K562 (cell line): Measurements from ENCODE around the gene TBC1D32. TPM values are rescaled to one million over a fixed set of nuclear protein-coding genes. Genes with fewer than 3 reads are reported as not detected.

Experiments
- ATAC-seq: fragments of 200-7000 bp; cut with Tn5 transposase; 3 replicates; pipeline ENCODE4 v1.9.1; 2020; ENCODE audit warnings: moderate library complexity
- BruUV-seq: library from RNA; stranded (reverse); fragments of 400-500 nt; replicated peaks from 2 replicates; lab custom pipeline; 2021; lab: Mats Ljungman, UMichigan
- CTCF ChIA-PET: fragments of 300-600 bp; formaldehyde crosslinking; extraction: SDS; loops from one replicate; lab custom pipeline; 2021; ENCODE audit warnings: low intra/inter-chr PET ratio; lab: Yijun Ruan, JAX
- POLR2A ChIA-PET: fragments of 300-600, 350-650 bp; sonication (Branson Sonifier 250); formaldehyde crosslinking; extraction: SDS; loops from one replicate; lab custom pipeline; 2021; ENCODE audit warnings: antibody characterized with exemption, inconsistent platforms; lab: Yijun Ruan, JAX
- DNase-seq, 4 experiments: peaks; one replicate each; pipeline versions ENCODE4 v3.0.0 to v3.0.0-alpha.2; 2011 to 2018; ENCODE audit warnings: low spot score in 3 of 4, mixed read lengths in 3 of 4; ENCODE audit errors: extremely low read depth in 1 of 4
- FAIRE-seq: peaks from 2 replicates; lab custom pipeline; 2011; peaks lifted over from hg19 to GRCh38; lab: Jason Lieb, UNC
- H2AFZ ChIP-seq: 2 replicates; pipeline ENCODE4 v1.6.0; 2011; ENCODE audit warnings: low read depth, low read length, control low read depth, inconsistent platforms
- H3K27ac ChIP-seq: fragments of 200-600 bp; 3 replicates; pipeline ENCODE4 v1.8.0; 2011; ENCODE audit warnings: low read depth, mild to moderate bottlenecking, control low read depth, inconsistent platforms, low read length, moderate library complexity, mixed read lengths; ENCODE audit errors: extremely low read depth
- H3K27me3 ChIP-seq, 2 experiments: fragments of 300-600 bp in 1 of 2; 2 replicates in 1 of 2; 3 replicates in 1 of 2; pipeline versions ENCODE4 v1.6.0 to v1.8.0; 2011; ENCODE audit warnings: inconsistent platforms in 2 of 2, low read length in 2 of 2, mild to moderate bottlenecking in 1 of 2, mixed read lengths in 1 of 2, moderate library complexity in 1 of 2; ENCODE audit not compliant: control insufficient read depth in 2 of 2, insufficient read depth in 2 of 2
- H3K36me3 ChIP-seq: fragments of 300-600 bp; 3 replicates; pipeline ENCODE4 v1.8.0; 2011; ENCODE audit warnings: mild to moderate bottlenecking, low read length, inconsistent platforms; ENCODE audit not compliant: control insufficient read depth, insufficient read depth
- H3K4me1 ChIP-seq, 2 experiments: fragments of 200-600 bp in 1 of 2; replicated peaks in 1 of 2; 2 replicates in 1 of 2; 3 replicates in 1 of 2; pipeline versions ENCODE4 v1.5.1 to v1.8.0; 2011; ENCODE audit warnings: inconsistent platforms in 2 of 2, low read length in 2 of 2, mild to moderate bottlenecking in 1 of 2, mixed read lengths in 1 of 2, moderate library complexity in 1 of 2; ENCODE audit not compliant: control insufficient read depth in 2 of 2, insufficient read depth in 2 of 2
- H3K4me2 ChIP-seq: 2 replicates; pipeline ENCODE4 v1.6.1; 2011; ENCODE audit warnings: low read length, control low read depth, inconsistent platforms, mixed read lengths; ENCODE audit not compliant: insufficient read depth
- H3K4me3 ChIP-seq: fragments of 200-600 bp; sonication (generic), shearing (Covaris generic); 2 replicates; pipeline ENCODE4 v1.5.1; 2016; ENCODE audit warnings: control low read depth, inconsistent platforms
- H3K79me2 ChIP-seq: fragments of 200-600 bp; 3 replicates; pipeline ENCODE4 v1.8.0; 2011; ENCODE audit warnings: low read length, inconsistent platforms; ENCODE audit not compliant: control insufficient read depth, insufficient read depth
- H3K9ac ChIP-seq, 2 experiments: 2 replicates each; pipeline versions ENCODE4 v1.6.0 to v1.6.1; 2011; ENCODE audit warnings: low read depth in 2 of 2, low read length in 2 of 2, control low read depth in 1 of 2, inconsistent platforms in 1 of 2, mild to moderate bottlenecking in 1 of 2, mixed read lengths in 1 of 2; ENCODE audit not compliant: insufficient read depth in 1 of 2
- H3K9me1 ChIP-seq: one replicate; pipeline ENCODE4 v1.6.0; 2011; ENCODE audit warnings: inconsistent platforms, mild to moderate bottlenecking, low read length, moderate library complexity; ENCODE audit not compliant: control insufficient read depth, insufficient read depth
- H3K9me3 ChIP-seq: replicated peaks from 2 replicates; pipeline ENCODE4 v1.5.1; 2011; ENCODE audit warnings: low read depth, low read length, inconsistent platforms; ENCODE audit not compliant: control insufficient read depth, insufficient read depth
- H4K20me1 ChIP-seq: replicated peaks from 2 replicates; pipeline ENCODE4 v1.6.1; 2011; ENCODE audit warnings: low read length, inconsistent platforms, mixed read lengths; ENCODE audit not compliant: control insufficient read depth, insufficient read depth
- CTCF ChIP-seq, 3 experiments: IDR thresholded peaks in 2 of 3; conservative IDR thresholded peaks in 1 of 3; 2 replicates each; pipeline ENCODE4 v1.5.1; 2011 to 2012; ENCODE audit warnings: low read length in 3 of 3, mild to moderate bottlenecking in 3 of 3, control low read depth in 2 of 3, improper control_type of control experiment in 1 of 3, inconsistent platforms in 1 of 3, low read depth in 1 of 3, mixed read lengths in 1 of 3, moderate library complexity in 1 of 3; ENCODE audit not compliant: insufficient read depth in 2 of 3
- DEAF1 ChIP-seq: fragments of 450-650 bp; formaldehyde crosslinking; IDR thresholded peaks from 2 replicates; pipeline ENCODE4 v1.4.0; 2020; ENCODE audit warnings: mild to moderate bottlenecking, moderate library complexity
- NR2C1 ChIP-seq, 2 experiments: fragments of 450-650 bp; IDR thresholded peaks; 2 replicates each; pipeline ENCODE4 v1.6.1; 2017; ENCODE audit warnings: mild to moderate bottlenecking in 2 of 2, antibody characterized with exemption in 1 of 2, inconsistent platforms in 1 of 2, missing compliant biosample characterization in 1 of 2, missing genetic modification characterization in 1 of 2
- RAD21 ChIP-seq, 2 experiments: fragments of 250-450 bp in 1 of 2; fragments of 450-650 bp in 1 of 2; sonication (Bioruptor Pico) in 1 of 2; formaldehyde crosslinking in 1 of 2; IDR thresholded peaks in 1 of 2; conservative IDR thresholded peaks in 1 of 2; 2 replicates each; pipeline versions ENCODE4 v1.4.0 to v1.8.0; 2020 to 2022; ENCODE audit warnings: mild to moderate bottlenecking in 2 of 2, moderate library complexity in 1 of 2
- REST ChIP-seq, 2 experiments: fragments of 450-650 bp; formaldehyde crosslinking in 1 of 2; IDR thresholded peaks; 2 replicates each; pipeline versions ENCODE4 v1.4.0 to v1.6.1; 2014 to 2020; ENCODE audit warnings: mild to moderate bottlenecking in 2 of 2, borderline replicate concordance in 1 of 2, low read depth in 1 of 2
- SMC3 ChIP-seq: conservative IDR thresholded peaks from 2 replicates; pipeline ENCODE4 v1.6.1; 2011; ENCODE audit warnings: low read depth, low read length, improper control_type of control experiment; ENCODE audit not compliant: insufficient read depth
- TCFL5 ChIP-seq: fragments of 250-450 bp; sonication (Bioruptor Pico); conservative IDR thresholded peaks from 2 replicates; pipeline ENCODE4 v1.6.1; 2021; ENCODE audit warnings: mild to moderate bottlenecking, moderate library complexity, matching md5 sums
- ZNF551 ChIP-seq: fragments of 250-450 bp; sonication (Bioruptor Pico); IDR thresholded peaks from 2 replicates; pipeline ENCODE4 v1.5.0; 2021; ENCODE audit warnings: mild to moderate bottlenecking, moderate library complexity
- WGBS: fragments of 100-300 bp; shearing (Covaris generic); methylation state at CpG from one replicate; pipeline ENCODE4 v1.1.6; 2016; ENCODE audit warnings: low coverage, mixed read lengths; ENCODE audit not compliant: insufficient coverage; ENCODE audit errors: missing lambda C conversion rate; 5-methylcytosine and 5-hydroxymethylcytosine counted together
- in situ Hi-C: fragments of 300-500 bp; cut with MboI; formaldehyde crosslinking; loops from 4 replicates; pipeline ENCODE4 v1.15.0; 2018; ENCODE audit warnings: inconsistent platforms, mixed read lengths
- intact Hi-C: fragments of 100-400 bp; cut with micrococcal nuclease; formaldehyde crosslinking; loops from 2 replicates; pipeline ENCODE4 v1.14.2; 2022
- polyA plus RNA-seq, 8 experiments: library from polyadenylated mRNA; depleted of rRNA in 4 of 8; stranded (reverse) in 5 of 8; unstranded in 3 of 8; fragments of >200 nt; fragmentation: Nextera tagmentation in 2 of 8; fragmentation: Illumina TruSeq in 1 of 8; extraction: Ambion mirVana in 2 of 8; extraction: Trizol in 1 of 8; gene quantifications; 2 replicates each; pipeline versions ENCODE4 v1.2.1 to v1.2.3, GENCODE V29; 2011 to 2014; ENCODE audit warnings: inconsistent platforms in 1 of 8, missing spikeins in 1 of 8
- total RNA-seq, 7 experiments: library from RNA; depleted of rRNA in 6 of 7; stranded (reverse); fragments of >200 nt in 6 of 7; fragmentation: Illumina TruSeq in 2 of 7; extraction: Trizol in 2 of 7; gene quantifications; 2 replicates each; pipeline versions ENCODE4 v1.2.1 to v1.2.3, GENCODE V29; 2011 to 2021; ENCODE audit warnings: low replicate concordance in 1 of 7

TBC1D32 gene
- total and polyA plus RNA-seq, 9 of the 15 experiments (the other 6 are each of a cell fraction or from before 2014, with no cell fraction given): 2.5 to 9.6 (median 3.9) TPM

GRCh38 chr6:121055572-121056163, 278.6 kb downstream of the TBC1D32 start:
- Histone ChIP-seq H3K4me1 (no peaks in the 10 kb centered on the region), H3K79me2 (no peaks in the 10 kb centered on the region), H4K20me1 (no peaks in the 10 kb centered on the region), H2AFZ (no peak overlapping the region), H3K36me3 (no peaks in the 10 kb centered on the region), H3K27me3 (no peaks in the 10 kb centered on the region), H3K4me2 (no peak overlapping the region), H3K9me3 (no peaks in the 10 kb centered on the region), H3K9ac (no peak overlapping the region), H3K27ac (no peak overlapping the region), H3K4me3 (no peak overlapping the region), H3K9me1 (no peaks in the 10 kb centered on the region)
- in situ Hi-C loops: no loop called here
- ATAC-seq: peak; percentile 90
- CTCF ChIA-PET: interaction anchor here (0.6 to 2.8 kb wide), 6 partner anchors 167 to 1312 kb away, joined by 3 to 18 read pairs (median 6); no protein-coding TSS in a partner anchor
- DNase-seq: peak; percentile 40 to 60 (median 57)
- intact Hi-C loops: loop anchor here (1.0 to 10.0 kb wide), 5 partner anchors 167 to 977 kb away; no protein-coding TSS in a partner anchor
- peak; percentile 75 for FAIRE-seq
- 5% methylated on average over 4 of the region's 4 CpGs for WGBS
- POLR2A ChIA-PET: no interaction called here
- BruUV-seq: no TSS peak
- peak; percentile 74 to 88 for TF ChIP-seq RAD21 (CRISPR knock-in tag; conservative IDR thresholded peaks at IDR 0.05 in 1 of 2, IDR thresholded peaks at IDR 0.05 in 1 of 2)
- TF ChIP-seq ZNF551 (CRISPR knock-in tag): no peak
- peak; percentile 51 to 75 (median 66); a peak in 5 of 6 replicates for TF ChIP-seq CTCF (IDR thresholded peaks at IDR 0.05 in 2 of 3, conservative IDR thresholded peaks at IDR 0.05 in 1 of 3; ENCODE audit: insufficient read depth in 2 of 3, low read depth in 1 of 3, low read length in 3 of 3)
- no peak for TF ChIP-seq TCFL5
- peak; percentile 32; the same call in 1 of the 2 replicates for TF ChIP-seq SMC3
- TF ChIP-seq DEAF1: peak; percentile 54
- peak; percentile 74; the same call in 1 of the 2 replicates for TF ChIP-seq REST (IDR thresholded peaks at IDR 0.05; ENCODE audit: borderline replicate concordance)
- no peak for TF ChIP-seq REST (CRISPR knock-in tag; IDR thresholded peaks at IDR 0.05; ENCODE audit: low read depth)
- TF ChIP-seq NR2C1 (IDR thresholded peaks at IDR 0.05): no peak
- no peak for TF ChIP-seq NR2C1 (tag; IDR thresholded peaks at IDR 0.05)
